ENCODE results near the gene CLHC1.
"Not testable (repeated sequence)": the region's sequence is repeated elsewhere in the genome, so short reads cannot be mapped to it uniquely, and the experiment has no call there.

Gene CLHC1

DNA sequence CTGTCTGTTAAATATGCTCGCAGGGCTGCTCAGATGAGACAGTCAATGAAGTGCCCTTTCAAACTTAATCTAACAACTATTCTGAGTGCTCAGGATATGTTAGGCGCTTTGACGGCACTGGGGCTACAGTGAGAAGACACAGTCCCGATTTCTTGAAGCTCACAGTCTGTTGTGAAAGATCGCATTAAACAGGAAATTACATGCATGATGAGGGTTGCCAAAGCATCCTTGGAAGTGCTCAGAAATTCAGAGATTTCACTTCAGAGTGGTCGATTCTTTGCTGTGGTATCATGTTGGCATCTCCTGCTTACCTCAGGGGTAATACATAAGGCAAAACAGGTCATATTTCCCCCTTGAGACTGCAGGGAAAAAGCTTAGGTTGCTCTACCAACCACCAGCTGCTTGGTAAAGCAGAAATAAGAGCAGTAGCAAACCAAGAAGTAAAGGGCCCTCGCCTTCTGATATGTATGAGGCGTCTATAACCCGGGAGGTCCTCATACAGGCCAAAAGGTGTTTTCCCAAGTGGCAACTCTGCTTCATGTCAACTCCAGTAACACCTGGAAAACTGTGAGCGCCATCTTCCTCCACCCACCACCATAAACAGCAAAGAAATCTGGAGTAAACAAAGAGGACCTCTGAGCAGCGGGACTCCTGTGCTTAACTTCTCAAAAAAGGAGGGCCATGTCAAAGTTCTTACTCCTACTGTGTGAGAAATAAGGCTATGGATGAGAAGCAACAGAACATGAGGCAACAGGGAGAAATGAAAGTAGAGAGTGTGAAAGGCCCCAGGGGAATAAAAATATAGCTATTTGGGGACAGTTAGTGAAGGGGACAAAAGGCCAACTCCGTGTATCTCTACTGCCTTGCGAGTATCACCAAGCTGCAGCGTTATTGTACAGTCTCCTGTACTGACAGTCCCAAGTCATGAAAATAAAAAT, 79.3 kb downstream of the CLHC1 start:
- no peak for DNase-seq (ENCODE audit: low spot score)

DNA sequence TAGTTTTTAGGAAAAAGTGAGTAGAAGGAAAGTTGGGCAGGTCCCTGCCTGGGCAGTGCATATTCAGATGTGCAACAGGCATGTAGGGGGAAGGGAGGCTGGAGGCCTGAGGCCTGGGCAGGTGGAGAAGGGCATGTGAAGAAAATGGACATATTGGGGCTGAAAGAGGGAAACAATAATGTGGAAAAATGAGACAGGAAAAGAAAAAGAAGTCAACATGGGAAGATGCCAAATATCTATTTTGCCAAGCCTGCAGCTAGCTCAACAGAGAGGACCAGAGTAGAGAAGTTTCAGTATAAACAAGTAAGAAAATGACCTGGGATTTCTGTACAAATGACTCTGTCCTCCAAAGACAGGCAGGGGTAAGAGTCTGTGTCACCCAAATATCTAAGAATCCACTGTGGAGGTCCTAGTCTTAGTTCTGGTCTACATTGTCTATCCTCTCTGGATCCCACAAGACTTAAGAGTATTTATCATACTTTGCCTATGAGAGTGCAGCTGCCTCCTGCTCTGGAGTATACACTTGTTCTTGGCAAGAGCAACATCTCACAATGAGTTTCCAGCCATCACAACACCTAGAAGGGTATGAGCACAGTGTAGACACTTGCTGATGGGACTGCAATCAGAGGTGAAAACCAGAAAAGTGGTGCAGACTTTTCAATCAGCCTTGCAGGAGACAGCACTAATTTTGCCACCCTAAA, 80.2 kb downstream of the CLHC1 start:
- no peak for DNase-seq (ENCODE audit: low spot score)

- DNase-seq (ENCODE audit: low spot score): no peak
Observed at GRCh38 chr2:55150834-55151233, 81.3 kb downstream of the CLHC1 start.

DNA sequence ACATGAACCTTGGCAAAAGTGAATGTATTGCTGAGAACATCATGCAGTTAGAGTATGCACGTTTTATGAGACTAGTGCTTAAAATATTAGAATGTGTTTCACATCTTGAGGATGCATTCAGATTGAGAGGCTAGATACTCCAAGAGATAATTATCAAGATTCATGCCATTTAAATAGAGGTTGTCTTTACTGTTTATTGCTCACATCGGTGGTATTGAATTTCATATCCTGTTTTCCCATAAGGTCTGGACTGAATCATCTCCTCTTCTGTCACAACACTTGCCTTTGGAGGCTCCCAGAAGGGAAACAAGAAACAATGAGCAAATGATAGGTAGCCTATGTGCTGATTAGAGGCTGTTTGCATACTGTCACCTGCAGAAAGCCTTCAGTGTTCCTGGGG, 83.8 kb downstream of the CLHC1 start:
- no peak for DNase-seq (ENCODE audit: low spot score)

- no peak for DNase-seq (ENCODE audit: low spot score)
Observed at GRCh38 chr2:55147531-55147930, 84.6 kb downstream of the CLHC1 start.

DNA sequence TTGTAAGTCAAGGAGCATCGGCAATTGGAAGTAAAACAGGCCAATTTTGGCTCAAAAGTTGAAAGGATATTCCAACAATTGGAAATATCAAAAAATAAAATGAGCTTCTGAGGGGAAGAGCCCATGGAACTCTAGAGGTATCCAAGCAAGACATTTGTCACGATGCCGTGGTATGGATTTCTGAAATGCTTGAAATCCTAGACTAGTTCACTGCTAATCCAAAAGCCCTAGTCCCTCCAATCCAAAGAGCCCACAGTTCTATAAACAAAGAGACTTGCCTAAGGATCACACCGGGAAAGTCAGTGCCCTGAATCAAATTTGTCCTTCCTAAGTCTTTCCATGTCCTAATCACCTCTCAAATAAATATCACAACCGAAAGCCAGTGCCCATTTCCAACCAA, 85.1 kb downstream of the CLHC1 start:
- DNase-seq (ENCODE audit: low spot score): no peak

DNA sequence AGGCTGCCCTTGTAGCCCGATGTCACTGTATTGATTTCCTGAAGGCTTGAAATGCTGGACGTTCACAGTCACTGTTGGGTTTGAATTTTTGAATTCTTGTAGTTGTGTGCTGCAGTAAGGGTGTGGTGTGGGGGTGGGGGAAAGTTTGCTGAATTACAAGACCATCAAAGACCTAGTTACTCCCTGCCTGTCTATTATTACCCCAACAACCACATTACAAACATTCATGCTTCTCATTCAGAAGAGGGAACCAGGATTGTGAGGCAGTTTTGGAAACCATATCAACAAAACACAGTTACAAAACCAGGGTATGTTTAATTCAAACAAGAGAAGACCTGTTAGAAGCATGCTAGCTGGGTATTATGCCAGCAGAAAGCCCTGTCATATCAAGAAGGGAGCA, 85.8 kb downstream of the CLHC1 start:
- DNase-seq (ENCODE audit: low spot score): no peak

DNA sequence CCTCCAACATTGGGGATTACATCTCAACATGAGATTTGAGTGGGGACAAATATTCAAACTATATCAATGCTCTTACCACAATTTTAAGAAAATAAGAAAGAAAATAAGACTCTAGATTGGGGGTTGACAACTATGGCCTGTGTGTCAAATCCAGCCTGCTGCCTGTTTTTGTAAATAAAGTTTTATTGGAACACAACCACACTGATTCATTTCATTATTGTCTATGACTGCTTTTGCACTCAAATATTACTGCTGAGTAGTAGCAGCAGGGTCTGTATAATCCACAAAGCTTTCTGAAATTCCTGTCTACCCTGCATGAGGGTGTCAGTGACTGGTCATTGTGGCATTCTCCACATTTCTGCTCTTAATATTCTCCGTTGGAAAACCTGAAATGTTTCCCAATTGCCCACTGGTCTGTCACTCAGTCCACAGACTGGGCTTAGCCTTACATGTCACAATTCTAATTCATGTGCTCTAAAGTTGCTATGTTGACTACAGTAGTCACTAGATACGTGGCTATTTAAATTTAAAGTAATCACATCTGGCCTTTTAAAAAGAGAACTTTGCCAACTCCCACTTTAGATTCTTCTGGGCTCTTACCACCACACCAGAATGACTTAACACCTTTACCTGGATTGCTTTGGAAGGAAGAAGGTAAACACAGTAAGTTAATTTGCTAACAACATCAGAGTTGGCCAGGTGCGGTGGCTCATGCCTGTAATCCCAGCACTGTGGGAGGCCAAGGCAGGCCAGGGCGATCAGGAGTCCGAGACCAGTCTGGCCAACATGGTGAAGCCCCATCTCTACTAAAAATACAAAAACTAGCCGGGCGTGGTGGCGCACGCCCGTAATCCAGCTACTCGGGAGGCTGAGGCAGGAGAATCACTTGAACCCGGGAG, 86.9 kb downstream of the CLHC1 start:
- no peak for DNase-seq (ENCODE audit: low spot score)

DNA sequence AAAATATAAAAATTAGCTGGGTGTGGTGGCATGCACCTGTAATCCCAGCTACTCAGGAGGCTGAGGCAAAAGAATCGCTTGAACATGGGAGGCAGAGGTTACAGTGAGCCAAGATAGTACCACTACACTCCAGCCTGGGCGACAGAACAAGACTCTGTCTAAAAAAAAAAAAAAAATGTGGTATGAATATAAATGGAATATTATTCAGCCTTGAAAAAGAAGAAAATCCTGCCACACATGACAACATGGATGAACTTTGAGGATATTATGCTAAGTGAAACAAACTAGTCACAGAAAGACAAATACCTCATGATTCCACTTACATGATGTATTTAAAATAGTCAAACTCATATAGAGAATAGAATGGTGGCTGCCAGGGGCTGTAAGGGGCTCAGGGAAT, 88.4 kb downstream of the CLHC1 start:
- not testable (repeated sequence) for DNase-seq (ENCODE audit: low spot score)

GRCh38 chr2:55142518-55142917, 89.6 kb downstream of the CLHC1 start:
- no peak for DNase-seq (ENCODE audit: low spot score)

GRCh38 chr2:55141572-55142413, 90.3 kb downstream of the CLHC1 start:
- DNase-seq (ENCODE audit: low spot score): no peak

- DNase-seq (ENCODE audit: low spot score): no peak
Observed at GRCh38 chr2:55140316-55141219, 91.5 kb downstream of the CLHC1 start.

DNA sequence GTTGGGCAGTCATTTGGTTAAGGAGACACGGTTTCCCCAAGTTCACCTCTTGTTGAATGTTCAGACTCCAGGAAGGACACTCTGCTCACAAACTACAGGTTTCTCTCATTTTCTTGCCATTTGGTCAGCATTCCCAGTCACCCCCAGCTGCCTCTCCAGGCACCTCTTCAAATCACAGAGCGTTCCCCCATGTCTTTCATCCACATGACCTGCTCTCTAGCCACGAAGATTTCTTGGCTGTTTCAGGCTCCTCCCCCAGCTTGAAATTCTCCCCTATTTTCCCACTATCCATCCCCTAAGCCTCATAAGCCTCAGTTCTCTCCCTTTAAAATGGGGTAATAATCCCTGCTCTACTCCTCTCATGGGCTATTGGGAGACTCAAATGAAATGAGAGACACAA, 92.8 kb downstream of the CLHC1 start:
- DNase-seq (ENCODE audit: low spot score): no peak

DNA sequence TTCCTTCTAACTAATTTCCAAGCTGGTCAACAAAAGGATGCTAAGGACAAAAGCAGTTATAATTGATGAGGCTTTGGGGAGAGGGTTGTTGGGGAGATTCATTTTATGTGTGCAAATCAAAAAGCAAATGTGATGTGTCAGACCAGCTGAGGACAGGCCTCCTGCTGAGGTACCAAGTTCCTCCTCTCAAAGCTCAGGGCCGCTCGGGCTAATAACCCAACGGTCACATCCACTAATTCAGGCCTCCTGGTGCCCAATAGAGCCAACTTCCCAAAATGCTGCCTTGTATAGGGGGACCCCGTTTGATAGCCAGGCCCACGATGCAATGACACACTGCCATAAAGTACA, 93.2 kb downstream of the CLHC1 start:
- DNase-seq (ENCODE audit: low spot score): no peak

DNA sequence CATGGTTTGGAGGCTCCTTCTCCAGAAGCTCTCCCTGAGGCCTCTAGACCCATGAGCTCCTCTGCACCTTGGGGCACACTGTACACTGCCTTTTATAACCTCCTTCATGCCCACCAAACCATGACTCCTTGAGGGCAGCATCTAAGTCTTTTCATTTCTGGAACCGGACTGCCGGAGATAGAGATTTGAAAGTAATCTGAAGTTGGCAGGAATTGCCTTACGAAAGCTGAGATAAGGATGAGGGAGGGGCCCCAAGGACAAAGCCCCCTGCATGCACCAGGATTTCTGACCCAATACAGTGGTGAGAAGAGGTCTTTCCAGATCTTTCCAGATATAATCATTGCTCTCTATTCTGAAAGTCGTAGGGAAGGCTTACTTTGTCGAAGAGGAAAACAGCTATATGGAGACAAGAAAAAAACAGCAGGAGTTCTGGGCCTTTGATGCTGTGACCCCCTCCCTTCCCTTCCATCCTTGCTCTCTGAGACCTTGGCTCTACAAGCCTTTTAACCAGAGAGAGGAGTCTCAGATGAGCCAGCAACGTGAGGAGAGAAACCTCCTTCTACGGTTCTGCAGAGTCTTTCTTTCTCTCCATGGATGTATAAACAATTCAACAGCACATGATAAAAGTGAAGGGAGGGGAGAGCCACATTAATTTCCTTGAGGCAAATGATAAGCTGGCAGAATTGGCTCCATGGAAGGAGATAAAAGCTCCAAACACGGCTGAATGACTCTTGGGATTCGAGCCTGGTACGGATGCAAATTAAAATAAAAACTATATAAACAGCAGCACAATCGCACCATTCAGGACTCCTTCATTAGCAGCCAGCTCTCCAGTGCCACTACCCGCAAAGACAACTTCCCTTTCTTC, 93.8 kb downstream of the CLHC1 start:
- DNase-seq (ENCODE audit: low spot score): no peak

GRCh38 chr2:55137024-55137958, 94.8 kb downstream of the CLHC1 start:
- no peak for DNase-seq (ENCODE audit: low spot score)

DNA sequence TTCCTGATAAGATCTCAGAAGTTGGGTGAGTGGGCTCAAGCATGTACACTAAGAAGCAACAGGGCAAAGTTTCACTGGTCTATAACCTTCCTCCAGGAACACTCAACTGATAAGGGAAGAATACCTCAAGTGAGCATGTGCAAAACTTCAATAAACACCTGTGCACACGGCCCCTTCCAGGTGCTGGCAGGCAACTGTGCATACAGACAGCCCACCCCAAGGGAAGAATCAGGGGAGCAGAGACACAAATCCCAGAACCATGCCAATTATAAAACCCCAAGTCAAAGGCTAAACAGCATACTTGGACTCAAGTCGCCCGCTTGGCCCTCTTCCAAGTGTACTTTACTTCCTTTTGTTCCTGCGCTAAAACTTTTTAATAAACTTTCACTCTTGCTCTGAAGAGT, 96.0 kb downstream of the CLHC1 start:
- DNase-seq (ENCODE audit: low spot score): no peak

DNA sequence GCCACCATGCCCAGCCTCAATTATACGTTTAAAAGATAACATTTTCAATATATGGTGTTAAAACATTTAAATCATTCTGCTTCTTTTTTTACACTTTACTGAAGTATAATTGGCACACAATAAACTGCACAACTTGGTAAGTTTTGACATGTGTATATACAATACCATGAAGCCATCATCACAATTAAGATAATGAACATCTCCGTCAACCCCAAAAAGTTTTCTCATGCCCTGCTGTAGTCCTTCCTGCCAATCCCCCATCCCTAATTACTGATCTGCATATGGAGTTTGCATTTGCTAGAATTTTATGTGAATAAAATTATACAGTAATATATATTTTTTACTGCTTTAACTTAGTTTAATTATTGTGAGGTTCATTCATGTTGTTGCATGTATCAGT, 96.6 kb downstream of the CLHC1 start:
- no peak for DNase-seq (ENCODE audit: low spot score)

Data from cerebellar cortex (tissue), 1 donor.